Thyroid gland (tissue), 4 donors: Measurements from ENCODE around the gene PRKCH. TPM values are rescaled to one million over a fixed set of nuclear protein-coding genes. Genes with fewer than 3 reads are reported as not detected.
"Not testable (repeated sequence)": the region's sequence is repeated elsewhere in the genome, so short reads cannot be mapped to it uniquely, and the experiment has no call there.

Source experiments
- DNase-seq, 2 donors: peaks; one replicate each; pipeline ENCODE4 v3.0.0-alpha.2; 2019
- H3K27ac ChIP-seq, 3 donors: fragments of 200-600 bp; sonication (generic); 1 replicate in 2 of 3; 2 replicates in 1 of 3; pipeline ENCODE4 v1.5.1; 2016 to 2019; ENCODE audit warnings: mild to moderate bottlenecking in 1 of 3, moderate library complexity in 1 of 3
- H3K27me3 ChIP-seq: fragments of 200-600 bp; sonication (generic); one replicate; pipeline ENCODE4 v1.5.1; 2019
- H3K36me3 ChIP-seq, 2 donors: fragments of 200-600 bp; sonication (generic); one replicate each; pipeline ENCODE4 v1.5.1; 2016 to 2019
- H3K4me1 ChIP-seq, 2 donors: fragments of 200-600 bp; sonication (generic); one replicate each; pipeline ENCODE4 v1.5.1; 2017 to 2019
- H3K4me3 ChIP-seq, 3 donors: fragments of 200-600 bp; sonication (generic); replicated peaks in 1 of 3; 1 replicate in 2 of 3; 2 replicates in 1 of 3; pipeline ENCODE4 v1.5.1; 2016; ENCODE audit warnings: mild to moderate bottlenecking in 1 of 3
- H3K9me3 ChIP-seq: fragments of 200-600 bp; sonication (generic); one replicate; pipeline ENCODE4 v1.5.1; 2017
- CTCF ChIP-seq, 6 experiments: fragments of 200-600 bp in 3 of 6; fragments of 450-650 bp in 3 of 6; sonication (generic) in 3 of 6; IDR thresholded peaks; one replicate each; pipeline ENCODE4 v1.5.1; 2016 to 2019; ENCODE audit warnings: antibody characterized with exemption in 6 of 6, mild to moderate bottlenecking in 2 of 6, inconsistent platforms in 1 of 6, moderate library complexity in 1 of 6
- POLR2A ChIP-seq, 2 donors: fragments of 450-650 bp; IDR thresholded peaks; one replicate each; pipeline ENCODE4 v1.6.1; 2017; ENCODE audit warnings: antibody characterized with exemption in 2 of 2, mild to moderate bottlenecking in 2 of 2, moderate library complexity in 1 of 2
- WGBS, 2 donors: methylation state at CpG; one replicate each; pipeline ENCODE4 v1.1.5; 2017; 5-methylcytosine and 5-hydroxymethylcytosine counted together
- intact Hi-C: fragments of 100-400 bp; cut with DNase I; formaldehyde crosslinking; loops from one replicate; pipeline ENCODE4 v1.15.1; 2023
- total RNA-seq, 4 donors: library from RNA; depleted of rRNA; stranded (reverse); fragments of >200 nt; gene quantifications; one replicate each; pipeline ENCODE4 v1.2.3, GENCODE V29; 2016

PRKCH gene
- total RNA-seq, 4 donors from 2014 or later, result 34.0 to 68.7 (median 49.8) TPM

GRCh38 chr14:61319086-61319485 lies 2.3 kb upstream of the PRKCH start:
- DNase-seq, result peak; percentile 51 to 61
- TF ChIP-seq CTCF (IDR thresholded peaks at IDR 0.05) (no peak), POLR2A (IDR thresholded peaks at IDR 0.05) (no peak)
- 43 to 49% methylated on average over 3 of the region's 3 CpGs for WGBS, 2 donors
- no peaks in the 10 kb centered on the region for H3K9me3 ChIP-seq
- peak overlapping the region; percentile 84 to 87 (median 84) for H3K27ac ChIP-seq
- H3K4me1 ChIP-seq, result peaks cover 11 to 33% of the 10 kb centered on the region in 2 donors
- H3K36me3 ChIP-seq, result no peaks in the 10 kb centered on the region
- no peaks in the 10 kb centered on the region for H3K27me3 ChIP-seq
- intact Hi-C loops, result no loop called here
- no peak overlapping the region for H3K4me3 ChIP-seq

GRCh38 chr14:61319706-61320105 lies 1.7 kb upstream of the PRKCH start:
- DNase-seq, result peak; percentile 58 to 62
- Histone ChIP-seq H3K36me3 (no peaks in the 10 kb centered on the region), H3K27me3 (no peaks in the 10 kb centered on the region), H3K4me1 (peaks cover 11 to 33% of the 10 kb centered on the region in 2 donors), H3K27ac (peak overlapping the region; percentile 84 to 87 (median 84)), H3K4me3 (no peak overlapping the region), H3K9me3 (no peaks in the 10 kb centered on the region)
- intact Hi-C loops, result no loop called here
- TF ChIP-seq CTCF (IDR thresholded peaks at IDR 0.05) (no peak), POLR2A (IDR thresholded peaks at IDR 0.05) (peak in 1 of 2 donors; percentile 15)
- 38 to 49% methylated on average over 6 of the region's 6 CpGs for WGBS, 2 donors

GRCh38 chr14:61320170-61320569 lies 1.2 kb upstream of the PRKCH start:
- TF ChIP-seq POLR2A (IDR thresholded peaks at IDR 0.05), result peak in 1 of 2 donors; percentile 6
- peak overlapping the region; percentile 84 to 87 (median 84) for H3K27ac ChIP-seq
- H3K4me3 ChIP-seq, intact Hi-C loops, H3K36me3 ChIP-seq, H3K27me3 ChIP-seq, H3K9me3 ChIP-seq: not testable (repeated sequence)
- peak; percentile 49 to 57 for DNase-seq
- peaks cover 11 to 33% of the 10 kb centered on the region in 2 donors for H3K4me1 ChIP-seq
- WGBS, 2 donors, result 71 to 74% methylated on average over 16 of the region's 16 CpGs

- H3K27me3 ChIP-seq, result no peaks in the 10 kb centered on the region
- TF ChIP-seq CTCF (IDR thresholded peaks at IDR 0.05) (no peak), POLR2A (IDR thresholded peaks at IDR 0.05) (no peak)
- peak overlapping the region; percentile 84 to 87 (median 84) for H3K27ac ChIP-seq
- DNase-seq, result peak; percentile 21 to 22
- peaks cover 11 to 33% of the 10 kb centered on the region in 2 donors for H3K4me1 ChIP-seq
- WGBS, 2 donors, result 35 to 36% methylated on average over 9 to 18 of the region's 29 CpGs
- no peaks in the 10 kb centered on the region for H3K9me3 ChIP-seq
- peak overlapping the region; percentile 65 to 73 (median 70) for H3K4me3 ChIP-seq
- no peaks in the 10 kb centered on the region for H3K36me3 ChIP-seq
- intact Hi-C loops, result no loop called here
These were observed 484 bp upstream of the PRKCH start for GRCh38 chr14:61320806-61321384.

GRCh38 chr14:61322011-61322798 lies 826 bp downstream of the PRKCH start:
- no peaks in the 10 kb centered on the region for H3K9me3 ChIP-seq
- 2% methylated on average over 39 to 44 of the region's 63 CpGs for WGBS, 2 donors
- peak; percentile 83 to 88 for DNase-seq
- intact Hi-C loops, result no loop called here
- peak overlapping the region; percentile 75 to 87 (median 84) for H3K27ac ChIP-seq
- TF ChIP-seq CTCF (IDR thresholded peaks at IDR 0.05) (no peak), POLR2A (IDR thresholded peaks at IDR 0.05) (peak in 1 of 2 donors; percentile 67)
- no peaks in the 10 kb centered on the region for H3K36me3 ChIP-seq
- peaks cover 18 to 38% of the 10 kb centered on the region in 2 donors for H3K4me1 ChIP-seq
- H3K27me3 ChIP-seq, result no peaks in the 10 kb centered on the region
- peak overlapping the region; percentile 65 to 73 (median 70) for H3K4me3 ChIP-seq
